HEK293T (cell line): ENCODE data around the gene PEAK1.

Experiments
- ARNT ChIP-seq: fragments of 450-650 bp; IDR thresholded peaks from 2 replicates; pipeline ENCODE4 v1.6.1; 2017; ENCODE audit warnings: mild to moderate bottlenecking
- BHLHE40 ChIP-seq: fragments of 450-650 bp; IDR thresholded peaks from 2 replicates; pipeline ENCODE4 v1.6.1; 2016; ENCODE audit warnings: mild to moderate bottlenecking, moderate library complexity, borderline replicate concordance
- FOXA1 ChIP-seq: fragments of 450-650 bp; IDR thresholded peaks from 2 replicates; pipeline ENCODE4 v1.6.1; 2016; ENCODE audit warnings: mild to moderate bottlenecking
- FOXM1 ChIP-seq: fragments of 450-650 bp; IDR thresholded peaks from 2 replicates; pipeline ENCODE4 v1.6.1; 2017; ENCODE audit warnings: mild to moderate bottlenecking, borderline replicate concordance
- HDGF ChIP-seq: fragments of 450-650 bp; IDR thresholded peaks from 2 replicates; pipeline ENCODE4 v1.6.1; 2017; ENCODE audit warnings: antibody characterized with exemption, borderline replicate concordance
- L3MBTL2 ChIP-seq: fragments of 450-650 bp; conservative IDR thresholded peaks from 2 replicates; pipeline ENCODE4 v1.6.1; 2016; ENCODE audit warnings: mild to moderate bottlenecking
- LEF1 ChIP-seq: fragments of 450-650 bp; IDR thresholded peaks from 2 replicates; pipeline ENCODE4 v1.6.1; 2017; ENCODE audit warnings: mild to moderate bottlenecking, borderline replicate concordance
- NFRKB ChIP-seq: fragments of 450-650 bp; IDR thresholded peaks from 2 replicates; pipeline ENCODE4 v1.6.1; 2016; ENCODE audit warnings: mild to moderate bottlenecking, moderate library complexity
- SP1 ChIP-seq: fragments of 450-650 bp; IDR thresholded peaks from 2 replicates; pipeline ENCODE4 v1.6.1; 2017
- SUZ12 ChIP-seq: fragments of 450-650 bp; IDR thresholded peaks from 2 replicates; pipeline ENCODE4 v1.6.1; 2016; ENCODE audit warnings: mild to moderate bottlenecking
- TARDBP ChIP-seq: fragments of 450-650 bp; IDR thresholded peaks from 2 replicates; pipeline ENCODE4 v1.6.1; 2016
- ZNF384 ChIP-seq: fragments of 450-650 bp; IDR thresholded peaks from 2 replicates; pipeline ENCODE4 v1.6.1; 2016

- TF ChIP-seq TARDBP, result no peak
- TF ChIP-seq SP1, result no peak
- TF ChIP-seq FOXM1, result no peak
- no peak for TF ChIP-seq SUZ12
- TF ChIP-seq BHLHE40, result no peak
- TF ChIP-seq FOXA1, result no peak
- TF ChIP-seq LEF1, result no peak
- no peak for TF ChIP-seq NFRKB
- TF ChIP-seq L3MBTL2, result no peak
- no peak for TF ChIP-seq ZNF384
- no peak for TF ChIP-seq HDGF
- no peak for TF ChIP-seq ARNT
These were observed 703 bp downstream of the PEAK1 start for GRCh38 chr15:77418966-77419835.
